IMR-90 (cell line): ENCODE results near the gene TCF12. TPM values are rescaled to one million over a fixed set of nuclear protein-coding genes. Genes with fewer than 3 reads are reported as not detected.
A peak's percentile ranks its signal among the peaks of the same experiment; 100 is the strongest.

Experiments used
- ATAC-seq: fragments of 200-7000 bp; cut with Tn5 transposase; 2 replicates; pipeline ENCODE4 v1.9.1; 2020; ENCODE audit warnings: low read depth, mild to moderate bottlenecking, moderate library complexity
- BruUV-seq: library from RNA; stranded (reverse); fragments of 400-500 nt; replicated peaks from 2 replicates; lab custom pipeline; 2021; lab: Mats Ljungman, UMichigan
- CTCF ChIA-PET: fragments of 300-600 bp; formaldehyde crosslinking; extraction: SDS; loops from one replicate; lab custom pipeline; 2021; ENCODE audit warnings: antibody characterized with exemption; lab: Yijun Ruan, JAX
- POLR2A ChIA-PET: fragments of 300-600 bp; sonication (Branson Sonifier 250); formaldehyde crosslinking; loops from one replicate; lab custom pipeline; 2022; ENCODE audit warnings: antibody characterized with exemption; ENCODE audit not compliant: unreplicated experiment; lab: Charles Lee
- DNase-seq: peaks from one replicate; pipeline ENCODE4 v3.0.0; 2013
- H2AFZ ChIP-seq: replicated peaks from 2 replicates; pipeline ENCODE3; 2013; ENCODE audit warnings: low read length, mild to moderate bottlenecking; ENCODE audit not compliant: poor library complexity
- H2AK5ac ChIP-seq: 2 replicates; pipeline ENCODE4 v1.6.1; 2013; ENCODE audit warnings: low read depth, low read length, inconsistent platforms
- H2AK9ac ChIP-seq: replicated peaks from 2 replicates; pipeline ENCODE3; 2013; ENCODE audit warnings: mild to moderate bottlenecking, low read depth, low read length, moderate library complexity; ENCODE audit not compliant: poor library complexity
- H2BK120ac ChIP-seq: 2 replicates; pipeline ENCODE4 v1.6.1; 2013; ENCODE audit warnings: low read depth, low read length, inconsistent platforms
- H2BK15ac ChIP-seq: 3 replicates; pipeline ENCODE4 v1.6.1; 2013; ENCODE audit warnings: low read depth, low read length, inconsistent platforms
- H2BK20ac ChIP-seq: 2 replicates; pipeline ENCODE4 v1.6.1; 2013; ENCODE audit warnings: low read depth, mild to moderate bottlenecking, inconsistent platforms, low read length, moderate library complexity
- H2BK5ac ChIP-seq: 2 replicates; pipeline ENCODE4 v1.6.1; 2013; ENCODE audit warnings: mild to moderate bottlenecking, low read depth, low read length, inconsistent platforms; ENCODE audit not compliant: poor library complexity, severe bottlenecking
- H3K14ac ChIP-seq: replicated peaks from 2 replicates; pipeline ENCODE4 v1.6.1; 2013; ENCODE audit warnings: low read depth, low read length, inconsistent platforms
- H3K18ac ChIP-seq: 2 replicates; pipeline ENCODE4 v1.6.1; 2013; ENCODE audit warnings: low read depth, low read length, control low read depth
- H3K23ac ChIP-seq: 2 replicates; pipeline ENCODE4 v1.6.1; 2013; ENCODE audit warnings: low read depth, low read length, inconsistent platforms
- H3K27ac ChIP-seq: 2 replicates; pipeline ENCODE4 v1.5.1; 2013; ENCODE audit warnings: mild to moderate bottlenecking, control low read depth, low read length; ENCODE audit not compliant: insufficient read depth
- H3K27me3 ChIP-seq: 2 replicates; pipeline ENCODE4 v1.6.1; 2013; ENCODE audit warnings: low read length; ENCODE audit not compliant: control insufficient read depth, insufficient read depth
- H3K36me3 ChIP-seq: 2 replicates; pipeline ENCODE4 v1.6.1; 2013; ENCODE audit warnings: low read length, mixed read lengths; ENCODE audit not compliant: control insufficient read depth, insufficient read depth
- H3K4ac ChIP-seq: 2 replicates; pipeline ENCODE4 v1.6.1; 2013; ENCODE audit warnings: low read depth, low read length, inconsistent platforms
- H3K4me1 ChIP-seq: 2 replicates; pipeline ENCODE4 v1.6.1; 2013; ENCODE audit warnings: low read length, mixed read lengths; ENCODE audit not compliant: control insufficient read depth, insufficient read depth
- H3K4me2 ChIP-seq: 2 replicates; pipeline ENCODE4 v1.6.1; 2013; ENCODE audit warnings: low read depth, mild to moderate bottlenecking, control low read depth, low read length, moderate library complexity
- H3K4me3 ChIP-seq: 2 replicates; pipeline ENCODE4 v1.5.1; 2013; ENCODE audit warnings: low read depth, mild to moderate bottlenecking, control low read depth, low read length, moderate library complexity; ENCODE audit not compliant: insufficient read depth
- H3K56ac ChIP-seq: 2 replicates; pipeline ENCODE4 v1.6.1; 2013; ENCODE audit warnings: low read length, inconsistent platforms; ENCODE audit not compliant: insufficient read depth; ENCODE audit errors: extremely low read depth
- H3K79me1 ChIP-seq, 2 experiments: 2 replicates each; pipeline ENCODE4 v1.6.1; 2013; ENCODE audit warnings: low read length in 2 of 2, inconsistent platforms in 1 of 2, low read depth in 1 of 2
- H3K9ac ChIP-seq: 2 replicates; pipeline ENCODE4 v1.6.1; 2013; ENCODE audit warnings: low read depth, low read length, control low read depth
- H3K9me1 ChIP-seq: 2 replicates; pipeline ENCODE4 v1.6.1; 2013; ENCODE audit warnings: low read length, inconsistent platforms; ENCODE audit not compliant: insufficient read depth
- H3K9me3 ChIP-seq: 2 replicates; pipeline ENCODE4 v1.6.1; 2013; ENCODE audit warnings: low read length; ENCODE audit not compliant: control insufficient read depth, insufficient read depth
- H4K20me1 ChIP-seq: 2 replicates; pipeline ENCODE4 v1.6.1; 2013; ENCODE audit warnings: low read length, inconsistent platforms; ENCODE audit not compliant: insufficient read depth
- H4K5ac ChIP-seq: 2 replicates; pipeline ENCODE4 v1.6.1; 2013; ENCODE audit warnings: mild to moderate bottlenecking, low read depth, low read length, control low read depth
- H4K8ac ChIP-seq, 2 experiments: 2 replicates each; pipeline ENCODE4 v1.6.1; 2013; ENCODE audit warnings: low read depth in 2 of 2, low read length in 2 of 2, control low read depth in 1 of 2, inconsistent platforms in 1 of 2
- H4K91ac ChIP-seq: 2 replicates; pipeline ENCODE4 v1.6.1; 2013; ENCODE audit warnings: low read depth, low read length, inconsistent platforms; ENCODE audit not compliant: insufficient read depth
- BHLHE40 ChIP-seq: fragments of 150-350 bp; IDR thresholded peaks from 2 replicates; pipeline ENCODE4 v1.6.1; 2016; ENCODE audit warnings: mild to moderate bottlenecking, low read depth, low read length
- CEBPB ChIP-seq: IDR thresholded peaks from 2 replicates; pipeline ENCODE4 v1.6.1; 2012; ENCODE audit warnings: low read depth, low read length, improper control_type of control experiment
- CHD1 ChIP-seq: IDR thresholded peaks from 2 replicates; pipeline ENCODE4 v1.6.1; 2012; ENCODE audit warnings: low read depth, low read length, improper control_type of control experiment
- FOS ChIP-seq: fragments of 150-350 bp; IDR thresholded peaks from 2 replicates; pipeline ENCODE4 v1.6.1; 2016; ENCODE audit warnings: low read depth, low read length
- MAFK ChIP-seq: IDR thresholded peaks from 2 replicates; pipeline ENCODE4 v1.6.1; 2012; ENCODE audit warnings: low read depth, low read length, improper control_type of control experiment
- MAZ ChIP-seq: IDR thresholded peaks from 2 replicates; pipeline ENCODE4 v1.6.1; 2012; ENCODE audit warnings: low read depth, mild to moderate bottlenecking, low read length, improper control_type of control experiment, moderate library complexity, borderline replicate concordance
- MXI1 ChIP-seq: IDR thresholded peaks from 2 replicates; pipeline ENCODE4 v1.6.1; 2012; ENCODE audit warnings: low read depth, mild to moderate bottlenecking, low read length, moderate library complexity, borderline replicate concordance
- NFE2L2 ChIP-seq: fragments of 150-350 bp; IDR thresholded peaks from 2 replicates; pipeline ENCODE4 v1.6.1; 2016; ENCODE audit warnings: low read depth, mild to moderate bottlenecking, low read length
- POLR2A ChIP-seq: IDR thresholded peaks from 2 replicates; pipeline ENCODE4 v1.6.1; 2012; ENCODE audit warnings: mild to moderate bottlenecking, low read depth, low read length
- RAD21 ChIP-seq: IDR thresholded peaks from 2 replicates; pipeline ENCODE4 v1.6.1; 2012; ENCODE audit warnings: low read length, improper control_type of control experiment
- RCOR1 ChIP-seq: IDR thresholded peaks from 2 replicates; pipeline ENCODE4 v1.6.1; 2012; ENCODE audit warnings: mild to moderate bottlenecking, low read length, improper control_type of control experiment; ENCODE audit not compliant: insufficient replicate concordance
- RFX5 ChIP-seq: IDR thresholded peaks from 2 replicates; pipeline ENCODE4 v1.8.0; 2012; ENCODE audit warnings: low read depth, mild to moderate bottlenecking, low read length, moderate library complexity
- SMC3 ChIP-seq: fragments of 150-350 bp; IDR thresholded peaks from 2 replicates; pipeline ENCODE4 v1.6.1; 2016; ENCODE audit warnings: low read depth, mild to moderate bottlenecking, antibody characterized with exemption, low read length, moderate library complexity
- WGBS, 2 experiments: methylation state at CpG; one replicate each; pipeline versions ENCODE4 v1.1.5 to v1.1.7; 2013; ENCODE audit warnings: missing lambda C conversion rate in 2 of 2; ENCODE audit not compliant: insufficient read length in 1 of 2; ENCODE audit errors: extremely low coverage in 2 of 2; 5-methylcytosine and 5-hydroxymethylcytosine counted together
- dilution Hi-C: fragments of 300-500 bp; cut with HindIII; formaldehyde crosslinking; loops from one replicate; pipeline ENCODE4 v1.14.3; 2018; ENCODE audit warnings: low sequenced_read_pairs; ENCODE audit not compliant: unreplicated experiment
- in situ Hi-C: fragments of 300-500 bp; cut with MboI; formaldehyde crosslinking; loops from 3 replicates; pipeline ENCODE4 v1.14.3; 2019; ENCODE audit warnings: low sequenced_read_pairs, inconsistent platforms, mixed read lengths
- intact Hi-C: fragments of 100-400 bp; cut with micrococcal nuclease; formaldehyde crosslinking; loops from 2 replicates; pipeline ENCODE4 v1.10.0; 2022
- polyA plus RNA-seq, 3 experiments: library from polyadenylated mRNA; depleted of rRNA; stranded (reverse); fragments of >200 nt; gene quantifications; 2 replicates each; pipeline ENCODE4 v1.2.3, GENCODE V29; 2012; ENCODE audit warnings: low replicate concordance in 1 of 3
- total RNA-seq: library from RNA; depleted of rRNA; stranded (reverse); fragments of >200 nt; gene quantifications from 2 replicates; pipeline ENCODE4 v1.2.3, GENCODE V29; 2012
- TF ChIP-seq, protein P1 (sequence below): fragments of 150-350 bp; IDR thresholded peaks from 2 replicates; pipeline ENCODE4 v1.6.1; 2016; ENCODE audit warnings: low read depth, mild to moderate bottlenecking, low read length, moderate library complexity, borderline replicate concordance
- TF ChIP-seq, protein P2 (sequence below): fragments of 150-350 bp; IDR thresholded peaks from 2 replicates; pipeline ENCODE4 v1.6.1; 2017; ENCODE audit warnings: mild to moderate bottlenecking, antibody characterized with exemption, low read length, low read depth
- TF ChIP-seq, protein P3 (sequence below): conservative IDR thresholded peaks from 2 replicates; pipeline ENCODE4 v1.5.1; 2012; ENCODE audit warnings: mild to moderate bottlenecking, low read depth, low read length, improper control_type of control experiment

The TCF12 gene
- total and polyA plus RNA-seq, 2 of the 4 experiments (the other 2 are of a cell fraction), result 79.4 to 160 TPM

DNA sequence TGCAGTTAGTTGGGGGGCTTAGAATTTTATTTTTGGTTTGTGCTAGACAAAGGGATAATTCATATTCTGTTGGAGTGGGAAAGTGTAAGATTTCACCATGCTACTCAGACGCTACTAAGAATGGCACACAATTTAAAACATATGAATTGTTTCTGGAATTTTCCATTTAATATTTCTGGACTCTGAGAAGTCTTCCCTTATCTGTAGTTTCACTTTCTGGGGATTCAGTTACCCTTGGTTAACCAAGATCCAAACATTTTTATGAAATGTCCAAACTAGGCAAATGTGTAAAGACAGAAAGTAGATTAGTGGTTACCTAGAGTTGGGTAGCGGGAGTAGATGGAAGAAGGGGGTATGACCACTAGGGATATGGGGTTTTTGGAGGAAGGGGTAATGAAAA is 53.1 kb downstream of the TCF12 start:
- Histone ChIP-seq H4K8ac (no peak overlapping the region), H4K91ac (no peak overlapping the region), H3K36me3 (no peaks in the 10 kb centered on the region), H4K5ac (no peak overlapping the region), H3K79me1 (peaks cover 38 to 60% of the 10 kb centered on the region in 2 experiments), H3K9ac (no peak overlapping the region), H2BK120ac (no peak overlapping the region), H3K14ac (no peak overlapping the region), H2BK15ac (no peak overlapping the region), H3K56ac (no peak overlapping the region), H2AK5ac (no peak overlapping the region), H3K4ac (no peak overlapping the region), H3K9me1 (peaks cover 3% of the 10 kb centered on the region), H2BK5ac (no peak overlapping the region), H3K18ac (no peak overlapping the region), H2AFZ (no peak overlapping the region), H2BK20ac (no peak overlapping the region), H3K27me3 (no peaks in the 10 kb centered on the region), H3K4me1 (no peaks in the 10 kb centered on the region; the same call in 1 of the 2 replicates), H3K23ac (no peak overlapping the region), H2AK9ac (no peak overlapping the region), H3K27ac (no peak overlapping the region), H4K20me1 (peaks cover 67% of the 10 kb centered on the region), H3K9me3 (no peaks in the 10 kb centered on the region), H3K4me2 (peak overlapping the region; percentile 36; the same call in 1 of the 2 replicates), H3K4me3 (no peak overlapping the region)
- ChIA-PET POLR2A (no interaction called here), CTCF (no interaction called here)
- 100% methylated on average over 1 of the region's 2 CpGs; no CpG with 5 or more reads in 1 of the 2 experiments for WGBS, 2 experiments
- intact Hi-C loops (no loop called here), in situ Hi-C loops (no loop called here), dilution Hi-C loops (no loop called here)
- no TSS peak for BruUV-seq
- TF ChIP-seq, protein P1, sequence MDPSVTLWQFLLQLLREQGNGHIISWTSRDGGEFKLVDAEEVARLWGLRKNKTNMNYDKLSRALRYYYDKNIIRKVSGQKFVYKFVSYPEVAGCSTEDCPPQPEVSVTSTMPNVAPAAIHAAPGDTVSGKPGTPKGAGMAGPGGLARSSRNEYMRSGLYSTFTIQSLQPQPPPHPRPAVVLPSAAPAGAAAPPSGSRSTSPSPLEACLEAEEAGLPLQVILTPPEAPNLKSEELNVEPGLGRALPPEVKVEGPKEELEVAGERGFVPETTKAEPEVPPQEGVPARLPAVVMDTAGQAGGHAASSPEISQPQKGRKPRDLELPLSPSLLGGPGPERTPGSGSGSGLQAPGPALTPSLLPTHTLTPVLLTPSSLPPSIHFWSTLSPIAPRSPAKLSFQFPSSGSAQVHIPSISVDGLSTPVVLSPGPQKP, result no peak
- TF ChIP-seq BHLHE40, result no peak
- TF ChIP-seq FOS, result no peak
- no peak for TF ChIP-seq MAFK
- TF ChIP-seq RFX5, result no peak
- TF ChIP-seq, protein P2, sequence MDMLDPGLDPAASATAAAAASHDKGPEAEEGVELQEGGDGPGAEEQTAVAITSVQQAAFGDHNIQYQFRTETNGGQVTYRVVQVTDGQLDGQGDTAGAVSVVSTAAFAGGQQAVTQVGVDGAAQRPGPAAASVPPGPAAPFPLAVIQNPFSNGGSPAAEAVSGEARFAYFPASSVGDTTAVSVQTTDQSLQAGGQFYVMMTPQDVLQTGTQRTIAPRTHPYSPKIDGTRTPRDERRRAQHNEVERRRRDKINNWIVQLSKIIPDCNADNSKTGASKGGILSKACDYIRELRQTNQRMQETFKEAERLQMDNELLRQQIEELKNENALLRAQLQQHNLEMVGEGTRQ, result no peak
- no peak for TF ChIP-seq CHD1
- no peak for TF ChIP-seq NFE2L2
- no peak for TF ChIP-seq POLR2A
- TF ChIP-seq MXI1, result no peak
- no peak for TF ChIP-seq SMC3
- no peak for TF ChIP-seq CEBPB
- no peak for TF ChIP-seq RCOR1
- TF ChIP-seq, protein P3, sequence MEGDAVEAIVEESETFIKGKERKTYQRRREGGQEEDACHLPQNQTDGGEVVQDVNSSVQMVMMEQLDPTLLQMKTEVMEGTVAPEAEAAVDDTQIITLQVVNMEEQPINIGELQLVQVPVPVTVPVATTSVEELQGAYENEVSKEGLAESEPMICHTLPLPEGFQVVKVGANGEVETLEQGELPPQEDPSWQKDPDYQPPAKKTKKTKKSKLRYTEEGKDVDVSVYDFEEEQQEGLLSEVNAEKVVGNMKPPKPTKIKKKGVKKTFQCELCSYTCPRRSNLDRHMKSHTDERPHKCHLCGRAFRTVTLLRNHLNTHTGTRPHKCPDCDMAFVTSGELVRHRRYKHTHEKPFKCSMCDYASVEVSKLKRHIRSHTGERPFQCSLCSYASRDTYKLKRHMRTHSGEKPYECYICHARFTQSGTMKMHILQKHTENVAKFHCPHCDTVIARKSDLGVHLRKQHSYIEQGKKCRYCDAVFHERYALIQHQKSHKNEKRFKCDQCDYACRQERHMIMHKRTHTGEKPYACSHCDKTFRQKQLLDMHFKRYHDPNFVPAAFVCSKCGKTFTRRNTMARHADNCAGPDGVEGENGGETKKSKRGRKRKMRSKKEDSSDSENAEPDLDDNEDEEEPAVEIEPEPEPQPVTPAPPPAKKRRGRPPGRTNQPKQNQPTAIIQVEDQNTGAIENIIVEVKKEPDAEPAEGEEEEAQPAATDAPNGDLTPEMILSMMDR, result no peak
- no peak for TF ChIP-seq MAZ
- TF ChIP-seq RAD21, result no peak
- ATAC-seq (peak; percentile 42), DNase-seq (peak; percentile 37)
